HG02970 (cell line): ENCODE results near the gene WDR90.

Source experiments
- ATAC-seq: cut with Tn5 transposase; IDR thresholded peaks from one replicate; pipeline ENCODE4 v1.9.1; 2021; ENCODE audit warnings: mild to moderate bottlenecking, moderate library complexity, moderate number of reproducible peaks; ENCODE audit not compliant: unreplicated experiment, low FRiP score

Gene WDR90

DNA sequence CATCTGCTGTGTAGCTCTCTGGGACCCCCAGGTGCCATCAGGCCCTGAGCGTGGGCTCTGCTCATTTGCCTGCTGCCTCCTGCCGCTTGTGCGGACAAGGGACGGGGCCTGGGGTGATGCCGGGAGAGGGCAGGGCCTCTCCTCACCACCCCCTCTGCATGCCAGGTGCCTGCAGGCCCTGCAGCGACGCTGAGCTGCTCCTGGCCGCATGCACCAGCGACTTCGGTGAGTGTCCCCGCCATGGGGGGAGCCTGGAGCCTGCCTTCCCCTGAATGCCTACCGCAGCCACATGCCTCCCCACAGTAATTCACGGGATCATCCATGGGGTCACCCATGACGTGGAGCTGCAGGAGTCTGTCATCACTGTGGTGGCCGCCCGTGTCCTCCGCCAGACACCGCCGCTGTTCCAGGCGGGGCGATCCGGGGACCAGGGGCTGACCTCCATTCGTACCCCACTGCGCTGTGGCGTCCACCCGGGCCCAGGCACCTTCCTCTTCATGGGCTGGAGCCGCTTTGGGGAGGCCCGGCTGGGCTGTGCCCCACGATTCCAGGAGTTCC, 67.7 kb downstream of the WDR90 start:
- ATAC-seq = no peak
